ENCODE data around the gene ARHGEF17. TPM values are rescaled to one million over a fixed set of nuclear protein-coding genes. Genes with fewer than 3 reads are reported as not detected.

ARHGEF17 gene
- total and polyA plus RNA-seq, 2 of the 8 experiments (the other 6 are each of a cell fraction or from before 2014, with no cell fraction given), result 11.3 to 14.6 TPM

DNA sequence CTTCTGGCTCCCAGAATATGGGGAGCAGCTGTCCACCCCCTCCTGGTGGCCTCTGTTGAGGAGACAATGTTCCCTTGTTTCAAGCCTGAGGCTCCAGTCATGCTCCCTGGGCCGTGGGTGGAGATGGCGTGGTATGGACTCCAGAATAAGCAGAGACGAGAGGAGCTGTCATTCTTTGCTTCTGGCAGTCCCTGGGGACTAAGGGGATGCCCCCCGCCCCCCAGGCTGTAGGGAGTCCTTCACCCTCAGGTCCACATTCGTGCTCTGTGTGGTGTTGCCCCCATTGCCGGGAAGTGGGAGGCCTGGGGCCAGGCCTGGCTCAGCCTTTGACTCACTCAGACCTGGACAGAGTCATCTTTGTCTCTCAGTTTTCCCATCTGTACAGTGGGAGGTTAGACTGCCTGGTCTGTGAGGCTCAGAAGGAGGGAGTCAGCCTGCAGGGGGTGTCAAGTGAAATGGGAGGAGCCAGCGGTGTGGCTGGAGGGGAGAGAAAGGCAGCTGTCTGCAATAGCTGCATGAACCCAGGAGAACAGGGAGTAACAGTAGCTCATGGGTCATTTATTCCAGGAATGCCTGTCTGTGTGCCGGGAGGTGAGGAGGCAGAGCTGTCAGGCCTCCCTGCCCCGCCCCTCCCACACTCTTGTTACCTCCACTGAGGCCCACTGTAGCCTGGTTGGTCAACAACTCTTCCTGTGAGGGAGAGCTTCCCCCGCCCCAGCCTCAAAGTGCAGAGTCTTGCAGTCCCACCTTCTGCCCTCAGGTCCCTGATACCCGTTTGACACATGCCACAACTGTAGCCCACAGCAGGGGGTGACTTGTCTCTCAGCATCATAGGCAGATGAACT, 6.3 kb downstream of the ARHGEF17 start:
- Histone ChIP-seq H3K27me3 (replicated peaks in 1 of 4; ENCODE audit: control insufficient read depth in 3 of 4, extremely low read depth in 1 of 4, insufficient read depth in 3 of 4, low read length in 3 of 4) (peaks cover 0 to 27% (median 17%) of the 10 kb centered on the region in 4 experiments; a peak in 5 of 7 replicates), H3K79me2 (ENCODE audit: control insufficient read depth in 1 of 2, insufficient read depth in 2 of 2, low read length in 2 of 2) (no peaks in the 10 kb centered on the region), H3K23me2 (ENCODE audit: low read depth, low read length) (peaks cover 4% of the 10 kb centered on the region; the same call in 1 of the 2 replicates), H3K4me2 (ENCODE audit: insufficient read depth in 1 of 2, low read depth in 2 of 2, low read length in 2 of 2) (no peak overlapping the region), H3K4ac (replicated peaks; ENCODE audit: insufficient read length, low read depth, low read length) (no peak overlapping the region), H4K20me1 (replicated peaks in 1 of 2; ENCODE audit: control insufficient read depth in 1 of 2, insufficient read depth in 2 of 2, low read length in 2 of 2) (peaks cover 18 to 34% of the 10 kb centered on the region in 2 experiments), H3K23ac (ENCODE audit: insufficient read length) (no peak overlapping the region), H3K14ac (ENCODE audit: insufficient read length) (no peak overlapping the region), H2AFZ (ENCODE audit: low read length) (no peak overlapping the region), H4K5ac (ENCODE audit: insufficient read length, low read depth, low read length) (no peak overlapping the region), H3K4me3 (ENCODE audit: extremely low read depth in 1 of 4, insufficient read depth in 2 of 4, low read depth in 3 of 4, low read length in 4 of 4) (no peak overlapping the region), H2AK5ac (ENCODE audit: low read depth, low read length) (no peak overlapping the region), H2BK15ac (ENCODE audit: low read length) (no peak overlapping the region), H2BK20ac (ENCODE audit: low read length) (no peak overlapping the region), H2BK120ac (replicated peaks; ENCODE audit: low read depth, low read length) (no peak overlapping the region), H3K27ac (ENCODE audit: low read depth, low read length) (no peak overlapping the region), H3K36me3 (ENCODE audit: control insufficient read depth in 2 of 4, insufficient read depth in 4 of 4, low read length in 3 of 4) (no peaks in the 10 kb centered on the region), H3K56ac (replicated peaks; ENCODE audit: insufficient read length, low read depth, low read length) (no peak overlapping the region), H3K4me1 (replicated peaks in 1 of 4; ENCODE audit: control insufficient read depth in 3 of 4, insufficient read depth in 4 of 4, low read length in 3 of 4) (peaks cover 0 to 12% (median 8%) of the 10 kb centered on the region in 4 experiments; a peak in 6 of 7 replicates), H2BK12ac (ENCODE audit: low read depth, low read length) (no peak overlapping the region), H3K9me3 (ENCODE audit: insufficient read depth in 2 of 2, low read depth in 1 of 2, low read length in 1 of 2) (no peaks in the 10 kb centered on the region), H4K91ac (replicated peaks; ENCODE audit: insufficient read length, low read length) (no peak overlapping the region), H3K18ac (ENCODE audit: extremely low read depth, low read length) (no peak overlapping the region), H2BK5ac (ENCODE audit: low read depth, low read length) (no peak overlapping the region), H3K9ac (replicated peaks in 1 of 4; ENCODE audit: extremely low read depth in 1 of 4, low read depth in 3 of 4, low read length in 3 of 4) (no peak overlapping the region), H3K79me1 (ENCODE audit: low read depth, low read length) (peaks cover 7% of the 10 kb centered on the region), H4K8ac (ENCODE audit: extremely low read depth, insufficient read depth, low read length) (no peak overlapping the region)
- CTCF ChIA-PET (ENCODE audit: partially characterized antibody), result interaction anchor here (0.7 to 25.1 kb wide), 9 partner anchors 7 to 131 kb away, joined by 3 to 383 read pairs (median 6); no protein-coding TSS in a partner anchor
- POLR2A ChIA-PET (ENCODE audit: partially characterized antibody), result interaction anchor here (0.6 to 2.2 kb wide), 5 partner anchors 9 to 68 kb away, joined by 3 to 6 read pairs (median 4); no protein-coding TSS in a partner anchor
- DNase-seq (ENCODE audit: low read depth in 1 of 2, low spot score in 2 of 2) (no peak), FAIRE-seq (no peak)
- TF ChIP-seq SIN3A (conservative IDR thresholded peaks at IDR 0.05 in 1 of 2, IDR thresholded peaks at IDR 0.05 in 1 of 2; ENCODE audit: low read depth in 1 of 2, low read length in 2 of 2) (0 out of 4 replicates have a peak, but pooled peaks of 1 of the 2 experiments have one; percentile 24), EGR1 (IDR thresholded peaks at IDR 0.05; ENCODE audit: borderline replicate concordance, low read depth, low read length) (no peak), YY1 (IDR thresholded peaks at IDR 0.05; ENCODE audit: low read depth, low read length) (no peak), RBBP5 (IDR thresholded peaks at IDR 0.05; ENCODE audit: borderline replicate concordance, low read depth, low read length) (no peak), JUND (IDR thresholded peaks at IDR 0.05; ENCODE audit: low read length) (no peak)
- WGBS, 2 experiments (ENCODE audit: extremely low coverage in 1 of 2, insufficient coverage in 1 of 2, insufficient read length in 1 of 2, insufficient replicate concordance in 2 of 2, low coverage in 1 of 2, low lambda C conversion rate in 2 of 2, missing lambda C conversion rate in 1 of 2), result 74% methylated on average over 8 of the region's 11 CpGs; no CpG with 5 or more reads in 1 of the 2 experiments

Data from H1 (cell line).